NCI-H1417 (cell line): ENCODE results near the gene C4orf36.

ENCODE experiments used
- DNase-seq, 3 experiments: peaks; one replicate each; lab custom pipeline; 2025; lab: John Stamatoyannopoulos, UW

The C4orf36 gene

DNA sequence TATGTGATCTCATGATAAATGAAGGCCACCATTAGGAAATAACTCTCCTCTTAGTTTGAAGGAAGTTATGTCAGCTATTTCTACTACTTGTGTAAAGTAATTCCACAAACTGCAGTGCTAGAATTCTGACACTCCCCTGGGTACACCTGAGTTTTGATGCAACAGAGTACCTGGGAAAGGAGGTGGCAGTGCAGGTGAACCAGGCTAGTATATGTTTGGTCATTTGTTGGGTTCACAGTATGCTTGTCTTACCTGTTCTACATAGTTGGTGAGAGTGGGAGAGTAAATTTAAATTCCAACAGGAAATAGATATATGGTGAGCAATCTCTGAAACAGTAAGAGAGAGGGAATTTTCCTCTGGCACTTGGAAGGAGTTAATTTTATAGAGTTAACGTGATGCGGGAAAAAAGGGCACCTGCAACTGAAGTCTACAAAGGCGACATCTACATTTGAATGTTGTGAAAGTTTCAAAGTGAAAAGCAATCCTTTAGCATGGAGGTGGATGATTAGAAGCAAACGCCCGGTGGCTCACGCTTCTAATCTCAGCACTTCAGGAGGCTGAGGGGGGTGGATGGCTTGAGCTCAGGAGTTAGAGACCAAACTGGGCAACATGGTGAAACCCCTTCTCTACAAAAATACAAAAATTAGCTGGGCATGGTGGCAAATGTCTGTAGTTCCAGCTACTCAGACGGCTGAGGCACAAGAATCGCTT is 34.7 kb downstream of the C4orf36 start:
- peak in 1 of 3 experiments; percentile 46 for DNase-seq

DNA sequence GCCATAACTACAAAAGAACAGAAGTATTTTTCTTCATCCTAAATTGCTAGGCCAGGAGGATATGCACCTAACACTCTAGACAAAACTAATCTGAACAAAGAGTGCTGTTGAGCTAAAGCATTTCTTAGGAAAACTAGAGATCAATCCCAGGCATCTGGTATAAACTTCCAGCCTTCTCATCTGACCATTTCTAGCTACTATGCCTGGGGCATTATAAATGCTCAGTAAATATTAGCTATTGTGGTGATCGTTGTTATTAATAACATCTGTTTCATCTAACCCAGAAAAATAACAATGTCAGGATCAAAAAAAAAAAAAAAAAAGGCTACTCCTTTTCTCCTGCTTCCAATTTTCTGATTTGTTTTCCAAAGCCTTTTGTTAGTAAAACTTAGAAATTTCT is 35.3 kb downstream of the C4orf36 start:
- peak in 1 of 3 experiments; percentile 50 for DNase-seq

DNA sequence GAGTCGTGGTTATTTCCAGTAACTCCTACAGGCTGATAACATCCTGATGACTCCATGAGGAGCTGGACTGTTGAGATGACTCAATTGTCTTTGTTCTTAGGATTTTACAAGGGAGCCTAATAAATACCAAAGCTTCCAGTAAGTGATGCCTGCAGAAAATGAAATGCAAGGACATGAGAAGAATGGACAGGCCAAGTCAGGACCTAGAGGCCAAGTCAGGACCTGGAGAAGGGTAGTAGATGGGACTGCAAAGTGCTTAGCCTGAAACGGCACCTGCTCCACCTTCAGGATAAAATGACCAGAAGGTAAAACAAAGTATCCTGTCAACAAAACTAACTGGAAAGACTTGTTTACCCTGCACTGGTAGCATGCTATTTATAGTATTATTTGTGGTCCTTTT is 36.6 kb downstream of the C4orf36 start:
- DNase-seq, result peak in 1 of 3 experiments; percentile 30

DNA sequence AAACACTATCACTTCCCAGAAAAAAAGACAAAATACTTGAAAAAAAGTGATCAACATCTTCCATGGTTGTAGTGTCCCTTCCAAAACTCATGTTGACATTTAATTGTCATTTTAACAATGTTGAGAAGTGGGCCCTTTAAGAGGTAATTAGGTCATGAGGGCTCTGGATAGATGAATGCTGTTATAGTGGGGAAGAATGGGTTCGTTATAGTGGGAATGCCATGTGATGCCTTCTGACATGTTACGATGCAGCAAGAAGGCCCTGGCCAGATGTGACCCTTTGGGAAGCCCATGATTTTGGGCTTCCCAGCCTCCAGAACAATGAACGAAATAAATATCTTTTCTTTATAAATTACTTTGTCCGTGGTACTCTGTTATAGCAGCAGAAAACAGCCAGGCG is 39.0 kb downstream of the C4orf36 start:
- DNase-seq, result no peak

DNA sequence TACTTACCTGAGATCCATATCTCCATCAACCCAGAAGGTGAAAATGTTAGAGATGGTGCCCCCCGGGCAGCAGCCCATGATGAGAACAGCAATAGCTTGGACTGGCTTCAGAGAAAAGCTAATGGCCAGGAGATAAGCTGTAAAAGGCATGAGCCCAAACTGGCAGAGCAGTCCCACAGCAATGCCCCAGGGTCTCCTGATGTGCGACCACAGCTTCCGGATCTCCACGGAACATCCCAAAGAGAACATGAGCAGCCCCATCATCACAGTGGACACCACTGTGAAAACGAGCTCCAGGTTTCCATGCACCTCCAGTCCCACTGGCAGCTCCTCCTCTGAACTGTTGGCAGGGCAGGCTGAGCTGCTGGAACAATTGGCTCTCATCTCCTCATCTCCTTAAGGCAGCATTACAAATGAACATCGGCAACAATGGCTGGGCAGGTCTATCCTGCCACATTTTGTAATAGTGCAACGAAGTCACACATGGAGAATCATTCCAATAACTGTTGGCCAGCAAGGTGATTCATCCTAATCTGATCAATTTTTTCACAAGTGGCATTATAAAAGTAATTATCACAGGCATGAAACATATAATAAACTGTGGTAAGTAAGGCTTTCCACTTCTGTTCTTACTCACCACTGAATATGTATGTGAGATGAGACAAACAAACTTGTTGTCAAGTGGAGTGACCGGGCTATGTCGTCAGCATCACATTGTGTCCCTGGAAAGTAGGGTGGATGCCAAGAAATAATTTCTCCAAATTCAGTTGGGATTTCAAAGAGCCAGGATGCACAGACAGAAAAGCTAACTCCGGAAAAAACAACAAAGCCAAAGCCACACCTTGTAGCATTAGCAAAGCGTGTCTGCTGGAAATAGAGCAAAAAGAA is 43.2 kb downstream of the C4orf36 start, which contains the start of gene SLC10A6:
SLC10A6 (minus strand) TSS at position 653 of the 888 bp plus-strand sequence; CDS start at position 384, 269 bp downstream.
- no peak for DNase-seq

DNA sequence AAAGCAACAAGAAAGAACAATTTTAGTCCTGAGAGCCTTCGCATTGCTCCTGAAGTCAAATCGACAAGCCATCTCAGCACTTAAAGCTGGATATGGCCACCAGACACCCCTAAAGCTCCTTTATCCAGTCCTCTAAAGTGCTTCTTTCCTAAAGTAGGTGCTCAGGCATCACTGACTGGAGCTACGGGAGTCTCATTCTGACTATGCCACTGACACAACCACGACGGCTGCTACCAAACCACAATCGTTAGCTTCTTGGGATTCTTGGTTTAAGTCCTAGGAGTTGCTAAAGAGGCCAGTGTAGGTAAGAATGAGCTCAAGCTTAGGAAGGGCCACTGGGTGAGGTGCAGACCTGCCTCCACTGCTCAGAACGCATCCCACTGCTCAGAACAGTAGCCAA is 44.1 kb downstream of the C4orf36 start:
- no peak for DNase-seq

DNA sequence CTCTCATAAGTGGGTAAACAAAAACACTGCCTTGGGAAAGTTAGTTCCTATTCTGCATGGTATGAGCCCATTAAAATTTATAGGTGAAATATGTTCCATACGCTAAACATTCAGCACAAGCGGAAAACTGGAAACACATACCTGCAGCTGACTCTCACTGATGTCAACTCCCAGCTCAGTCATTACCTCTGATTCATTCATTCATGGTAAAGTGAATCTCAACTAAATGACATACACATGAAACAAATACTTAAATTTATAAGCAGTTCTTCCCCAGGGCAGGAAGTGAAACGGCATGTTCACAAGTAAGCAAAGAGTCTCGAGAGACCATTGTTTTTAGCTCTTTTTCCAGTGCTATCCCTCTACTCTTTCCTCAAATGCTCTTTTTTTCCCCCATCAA is 44.7 kb downstream of the C4orf36 start:
- no peak for DNase-seq

DNA sequence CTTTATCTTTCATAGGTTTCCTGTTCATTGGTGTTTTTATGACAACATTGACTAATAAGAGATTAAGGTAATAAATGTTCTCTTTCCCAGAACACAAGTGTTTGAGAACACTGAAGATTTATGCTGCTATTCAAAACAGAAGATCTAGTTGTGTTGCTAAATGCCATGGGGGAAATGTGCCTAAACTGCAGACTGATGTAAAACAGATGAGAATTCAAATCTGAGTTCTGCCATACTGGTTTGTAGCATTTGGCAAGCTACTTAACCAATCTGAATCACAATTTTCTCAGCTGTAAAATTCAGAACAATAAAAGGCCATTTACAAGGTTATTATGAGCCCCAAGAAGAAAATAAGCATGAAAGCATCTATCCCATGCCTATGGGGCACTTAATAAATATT is 45.3 kb downstream of the C4orf36 start:
- no peak for DNase-seq

DNA sequence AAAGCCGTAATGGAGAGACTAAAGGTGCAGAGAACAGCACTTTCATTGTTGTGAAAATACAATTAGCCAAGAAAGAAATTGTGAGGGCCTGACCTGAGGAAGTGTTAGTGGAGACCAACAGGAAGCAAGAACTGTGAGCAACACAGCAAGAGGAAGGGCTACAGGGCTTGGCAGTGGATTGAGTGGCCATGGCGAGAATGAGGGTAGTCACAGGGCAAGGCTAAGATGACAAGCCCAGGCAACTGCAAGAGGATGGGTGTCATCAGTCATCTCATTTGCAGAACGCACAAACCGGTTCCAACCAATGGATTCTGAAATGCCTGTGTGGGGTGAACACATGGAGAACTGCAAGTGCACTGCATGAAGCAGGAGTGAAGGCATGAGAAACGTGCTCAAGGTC is 46.6 kb downstream of the C4orf36 start:
- DNase-seq, result no peak

DNA sequence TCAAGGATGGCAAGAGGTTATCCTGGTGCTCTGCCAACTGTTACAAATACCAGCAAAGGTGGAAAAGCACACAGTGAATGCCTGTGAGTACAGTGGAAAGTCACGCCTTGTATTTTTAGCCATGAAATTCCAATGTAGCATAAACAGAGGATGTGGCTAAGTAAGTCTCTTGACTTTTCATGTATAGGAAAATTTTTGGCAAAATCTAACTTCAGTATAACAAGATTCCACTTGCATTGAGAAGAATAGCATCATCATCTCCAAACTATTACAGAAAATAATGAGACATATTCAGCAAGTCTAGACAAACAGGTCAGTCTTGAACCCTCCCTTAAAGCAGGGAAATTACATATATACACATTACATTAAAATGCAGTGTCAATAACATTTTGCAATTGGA is 50.9 kb downstream of the C4orf36 start:
- no peak for DNase-seq

DNA sequence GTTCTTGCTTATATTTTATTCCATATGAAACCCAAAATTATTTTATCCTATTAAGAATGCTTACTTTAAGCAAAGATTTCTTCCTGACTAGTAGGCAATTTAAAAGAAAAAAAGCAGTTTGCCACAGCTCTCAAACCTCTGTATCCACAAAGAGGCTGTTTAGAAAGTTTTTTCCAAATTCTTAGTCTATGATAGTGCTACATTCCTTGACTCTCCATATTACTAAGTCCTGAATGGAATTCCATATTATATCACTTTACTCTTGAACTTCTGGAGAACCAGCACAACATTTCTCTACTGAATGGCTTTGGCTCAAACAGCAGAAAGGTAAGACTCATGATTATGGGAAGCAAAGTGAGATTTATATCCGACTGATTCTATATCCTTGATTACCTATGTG is 51.4 kb downstream of the C4orf36 start:
- DNase-seq, result no peak

DNA sequence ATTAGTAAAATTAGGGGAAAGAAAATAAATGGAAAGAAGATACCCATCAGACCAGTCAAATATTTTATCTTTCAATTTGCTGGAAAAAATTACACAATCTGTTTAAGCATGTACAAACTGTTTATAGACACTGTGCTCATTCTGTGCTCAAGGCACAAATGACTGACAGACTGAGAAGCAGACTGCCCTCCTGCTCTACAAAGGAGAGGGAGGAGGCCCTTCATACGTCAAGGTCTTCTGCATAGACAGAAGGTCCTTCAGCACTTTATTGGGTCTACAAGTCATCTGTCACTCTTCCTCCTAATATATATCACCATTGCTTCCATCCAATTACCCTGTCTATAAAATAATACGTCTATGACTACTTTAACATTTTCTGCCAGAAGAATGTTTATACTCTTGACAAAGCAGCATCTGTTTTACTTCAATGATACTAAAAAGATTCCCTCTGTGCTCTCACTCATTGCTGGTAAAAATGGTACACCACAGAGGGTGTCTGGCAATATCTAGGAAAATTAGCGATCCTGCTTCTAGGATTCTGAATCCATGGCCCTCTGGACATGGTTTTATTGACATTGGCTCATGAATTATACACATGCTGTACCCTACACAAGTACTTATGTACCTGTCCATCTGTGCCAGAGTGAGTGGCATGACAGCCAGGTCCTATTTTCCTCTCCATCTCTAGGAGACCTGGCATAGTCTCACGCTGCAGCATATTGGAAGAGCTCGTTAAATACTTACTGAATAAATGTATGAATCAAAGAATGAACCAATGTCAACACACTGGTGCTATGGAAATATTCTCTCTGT is 54.3 kb downstream of the C4orf36 start:
- DNase-seq, result peak in 1 of 3 experiments; percentile 31

DNA sequence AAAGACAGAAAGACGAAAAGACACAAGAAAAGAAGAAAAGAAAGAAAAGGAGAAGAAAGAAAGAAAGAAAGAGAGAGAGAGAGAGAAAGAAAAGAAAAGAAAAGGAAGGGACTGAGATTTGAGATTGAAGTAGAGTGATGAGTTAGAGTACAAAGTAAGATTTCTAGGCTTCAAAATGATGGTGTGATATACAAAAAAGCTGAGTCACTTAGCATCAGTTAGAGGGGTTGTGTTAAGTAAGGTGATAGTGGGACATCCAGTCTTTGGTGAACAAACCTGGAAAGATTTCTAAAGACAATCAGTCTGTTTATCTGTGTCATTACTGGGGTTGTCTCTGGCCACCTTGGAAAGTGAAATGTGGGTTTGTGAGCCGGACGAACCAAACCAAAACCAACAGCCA is 56.5 kb downstream of the C4orf36 start:
- DNase-seq, result no peak

DNA sequence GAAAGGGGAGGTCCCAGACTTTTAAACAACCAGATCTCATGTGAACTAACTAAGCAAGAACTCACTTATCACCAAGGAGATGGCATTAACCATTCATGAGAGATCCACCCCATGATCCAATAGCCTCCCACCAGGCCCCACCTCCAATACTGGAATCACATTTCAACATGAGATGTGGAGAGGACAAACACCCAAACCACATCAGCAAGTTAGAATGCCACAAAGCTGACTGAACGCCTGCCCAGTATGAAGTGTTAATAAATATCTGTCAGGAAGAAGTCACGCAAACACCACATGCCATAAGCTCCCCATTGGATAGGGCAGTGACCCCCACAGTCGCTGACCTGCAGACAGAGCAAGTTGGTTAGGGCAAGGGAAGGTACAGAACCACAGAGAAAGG is 57.3 kb downstream of the C4orf36 start:
- peak in 1 of 3 experiments; percentile 15 for DNase-seq

DNA sequence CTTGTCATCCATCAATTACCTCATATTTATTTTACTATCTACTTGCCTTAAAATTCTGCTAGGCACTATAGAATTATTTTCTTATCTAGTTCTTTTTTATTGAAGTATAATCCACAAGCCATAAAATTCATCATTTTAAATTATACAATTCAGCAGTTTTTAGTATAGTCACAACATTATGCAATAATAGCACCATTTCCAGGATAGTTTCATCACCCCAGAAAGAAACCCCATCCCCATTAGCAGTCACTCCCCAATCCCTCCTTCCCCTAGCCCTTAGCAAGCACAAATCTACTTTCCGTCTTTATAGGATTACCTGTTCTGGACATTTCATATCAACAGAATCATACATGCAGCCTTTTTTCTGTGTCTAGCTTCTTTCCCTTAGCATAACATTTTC is 58.6 kb downstream of the C4orf36 start:
- no peak for DNase-seq

DNA sequence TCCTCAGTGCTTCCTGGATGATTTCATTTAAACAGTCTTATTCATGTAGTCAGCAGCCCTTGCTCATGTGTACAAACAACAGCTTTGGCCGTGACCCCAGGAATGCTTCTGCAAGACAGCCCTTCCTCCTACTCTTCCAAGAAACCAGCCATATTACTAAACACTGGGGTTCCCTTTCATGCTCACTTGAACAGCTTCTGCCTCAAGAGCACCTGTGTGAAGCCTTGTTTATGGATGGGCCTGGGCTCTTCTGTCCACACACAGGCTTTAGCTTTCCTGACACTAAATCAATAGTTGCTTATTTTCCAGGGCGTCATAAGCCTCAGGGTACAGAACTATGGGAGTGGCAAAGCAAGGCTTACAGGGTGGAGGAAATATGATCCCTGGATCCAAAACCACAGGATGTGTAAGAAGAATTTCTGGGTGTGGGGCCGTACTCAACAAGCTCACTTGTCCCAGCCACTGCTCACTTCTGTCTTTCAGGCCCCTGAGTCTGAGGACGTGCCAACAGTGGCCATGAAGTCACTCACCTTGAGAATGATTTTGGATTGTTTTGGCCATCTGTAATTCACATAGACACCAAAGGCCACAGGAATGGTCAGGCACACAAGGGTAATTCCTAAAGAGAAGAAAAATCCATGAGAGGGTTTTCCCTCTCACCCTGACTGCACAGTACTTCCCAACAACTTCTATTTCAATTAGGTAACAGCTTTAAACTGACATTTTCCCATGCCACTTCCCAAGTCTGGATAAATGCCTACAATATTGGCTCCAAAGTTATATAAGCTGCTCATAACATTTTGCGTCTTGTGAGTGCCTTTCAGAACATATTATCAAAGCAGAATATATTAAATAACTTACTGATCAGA is 60.7 kb downstream of the C4orf36 start:
- peak; percentile 4 to 75 (median 43) for DNase-seq
